ENCODE results near the gene NUP50. TPM values are rescaled to one million over a fixed set of nuclear protein-coding genes. Genes with fewer than 3 reads are reported as not detected.

The NUP50 gene
- total RNA-seq, 3 donors from 2014 or later (not counting 1 experiment from before 2014, with no cell fraction given), result 63.9 to 99.4 (median 98.6) TPM

- peaks cover 49% of the 10 kb centered on the region for H3K36me3 ChIP-seq (ENCODE audit: control insufficient read depth, insufficient read depth, low read length)
- Mint-ChIP-seq H3K27me3 (ENCODE audit: low read depth in 2 of 2) (no peaks in the 10 kb centered on the region), H3K36me3 (no peaks in the 10 kb centered on the region), H3K27ac (no peak overlapping the region), H3K4me1 (no peaks in the 10 kb centered on the region), H3K9me3 (no peaks in the 10 kb centered on the region), H3K4me3 (no peak overlapping the region)
- intact Hi-C loops (cut with micrococcal nuclease), result no loop called here
- H3K4me3 ChIP-seq (ENCODE audit: low read length), result no peak overlapping the region
- TF ChIP-seq CTCF (IDR thresholded peaks at IDR 0.05), result no peak
- no peak overlapping the region for H3K27ac ChIP-seq (ENCODE audit: low read length)
- H3K27me3 ChIP-seq (ENCODE audit: control insufficient read depth, insufficient read depth, low read length), result no peaks in the 10 kb centered on the region
- ATAC-seq (no peak), DNase-seq (no peak)
- 96% methylated on average over 28 of the region's 28 CpGs for WGBS (ENCODE audit: insufficient coverage)
- H3K9me3 ChIP-seq (ENCODE audit: control insufficient read depth, insufficient read depth, low read length), result no peaks in the 10 kb centered on the region
- H3K4me1 ChIP-seq (ENCODE audit: control insufficient read depth, insufficient read depth, low read length), result no peaks in the 10 kb centered on the region
Measured at GRCh38 chr22:45197606-45198462, 34.1 kb downstream of the NUP50 start.

- Histone ChIP-seq H3K36me3 (ENCODE audit: control insufficient read depth, insufficient read depth, low read length) (peaks cover 51% of the 10 kb centered on the region), H3K27ac (ENCODE audit: low read length) (no peak overlapping the region), H3K9me3 (ENCODE audit: control insufficient read depth, insufficient read depth, low read length) (no peaks in the 10 kb centered on the region), H3K4me1 (ENCODE audit: control insufficient read depth, insufficient read depth, low read length) (no peaks in the 10 kb centered on the region), H3K27me3 (ENCODE audit: control insufficient read depth, insufficient read depth, low read length) (no peaks in the 10 kb centered on the region), H3K4me3 (ENCODE audit: low read length) (no peak overlapping the region)
- Mint-ChIP-seq H3K4me3 (no peak overlapping the region), H3K4me1 (no peaks in the 10 kb centered on the region), H3K36me3 (no peaks in the 10 kb centered on the region), H3K27me3 (ENCODE audit: low read depth in 2 of 2) (no peaks in the 10 kb centered on the region), H3K9me3 (no peaks in the 10 kb centered on the region), H3K27ac (no peak overlapping the region)
- intact Hi-C loops (cut with micrococcal nuclease), result no loop called here
- DNase-seq, result no peak
- TF ChIP-seq CTCF (IDR thresholded peaks at IDR 0.05), result no peak
- ATAC-seq, result no peak
- WGBS (ENCODE audit: insufficient coverage), result 92% methylated on average over 8 of the region's 9 CpGs
Measured at GRCh38 chr22:45198463-45198795, 34.7 kb downstream of the NUP50 start.

- intact Hi-C loops (cut with micrococcal nuclease), result no loop called here
- H3K36me3 Mint-ChIP-seq, result no peaks in the 10 kb centered on the region
- TF ChIP-seq CTCF (IDR thresholded peaks at IDR 0.05), result no peak
- no peaks in the 10 kb centered on the region for H3K4me1 ChIP-seq (ENCODE audit: control insufficient read depth, insufficient read depth, low read length)
- no peak overlapping the region for H3K4me3 Mint-ChIP-seq
- no peaks in the 10 kb centered on the region for H3K4me1 Mint-ChIP-seq
- no peak overlapping the region for H3K27ac ChIP-seq (ENCODE audit: low read length)
- DNase-seq, result no peak
- H3K27me3 Mint-ChIP-seq (ENCODE audit: low read depth in 2 of 2), result no peaks in the 10 kb centered on the region
- no peak overlapping the region for H3K4me3 ChIP-seq (ENCODE audit: low read length)
- no peaks in the 10 kb centered on the region for H3K27me3 ChIP-seq (ENCODE audit: control insufficient read depth, insufficient read depth, low read length)
- H3K27ac Mint-ChIP-seq, result no peak overlapping the region
- no peaks in the 10 kb centered on the region for H3K9me3 ChIP-seq (ENCODE audit: control insufficient read depth, insufficient read depth, low read length)
- 98% methylated on average over 14 of the region's 16 CpGs for WGBS (ENCODE audit: insufficient coverage)
- no peaks in the 10 kb centered on the region for H3K9me3 Mint-ChIP-seq
- no peak for ATAC-seq
- H3K36me3 ChIP-seq (ENCODE audit: control insufficient read depth, insufficient read depth, low read length), result peaks cover 58% of the 10 kb centered on the region
Measured at GRCh38 chr22:45199723-45200122, 36.0 kb downstream of the NUP50 start.

- H3K4me3 Mint-ChIP-seq, result no peak overlapping the region
- H3K27me3 ChIP-seq (ENCODE audit: control insufficient read depth, insufficient read depth, low read length), result no peaks in the 10 kb centered on the region
- no peak for TF ChIP-seq CTCF (IDR thresholded peaks at IDR 0.05)
- no peak overlapping the region for H3K27ac ChIP-seq (ENCODE audit: low read length)
- WGBS (ENCODE audit: insufficient coverage), result 90% methylated on average over 9 of the region's 9 CpGs
- no peaks in the 10 kb centered on the region for H3K9me3 ChIP-seq (ENCODE audit: control insufficient read depth, insufficient read depth, low read length)
- intact Hi-C loops (cut with micrococcal nuclease), result no loop called here
- H3K4me1 Mint-ChIP-seq, result no peaks in the 10 kb centered on the region
- no peaks in the 10 kb centered on the region for H3K4me1 ChIP-seq (ENCODE audit: control insufficient read depth, insufficient read depth, low read length)
- no peaks in the 10 kb centered on the region for H3K27me3 Mint-ChIP-seq (ENCODE audit: low read depth in 2 of 2)
- no peak for ATAC-seq
- no peak overlapping the region for H3K4me3 ChIP-seq (ENCODE audit: low read length)
- H3K9me3 Mint-ChIP-seq, result no peaks in the 10 kb centered on the region
- H3K27ac Mint-ChIP-seq, result peak overlapping the region in 1 of 2 donors; percentile 77
- DNase-seq, result no peak
- no peaks in the 10 kb centered on the region for H3K36me3 Mint-ChIP-seq
- H3K36me3 ChIP-seq (ENCODE audit: control insufficient read depth, insufficient read depth, low read length), result peaks cover 61% of the 10 kb centered on the region
Measured at GRCh38 chr22:45200230-45200629, 36.5 kb downstream of the NUP50 start.

Data from natural killer cell (primary cell).